Stomach (tissue), 9 donors: ENCODE measurements around the gene LMNTD2. TPM values are rescaled to one million over a fixed set of nuclear protein-coding genes. Genes with fewer than 3 reads are reported as not detected.

Experiments
- DNase-seq, 2 donors: peaks; one replicate each; pipeline versions ENCODE4 v3.0.0 to v3.0.0-alpha.2; 2013 to 2019
- H3K27ac ChIP-seq, 5 donors: fragments of 200-600 bp in 4 of 5; sonication (generic) in 4 of 5; one replicate each; pipeline ENCODE4 v1.5.1; 2013 to 2019; ENCODE audit warnings: mild to moderate bottlenecking in 1 of 5, moderate library complexity in 1 of 5
- H3K27me3 ChIP-seq, 3 donors: fragments of 200-600 bp; sonication (generic); one replicate each; pipeline ENCODE4 v1.5.1; 2017 to 2019; ENCODE audit warnings: mixed run types in 1 of 3
- H3K36me3 ChIP-seq, 4 donors: fragments of 200-600 bp; sonication (generic); 1 replicate in 3 of 4; 2 replicates in 1 of 4; pipeline ENCODE4 v1.5.1; 2016 to 2019
- H3K4me1 ChIP-seq, 4 donors: fragments of 200-600 bp; sonication (generic); one replicate each; pipeline ENCODE4 v1.5.1; 2016 to 2019
- H3K4me3 ChIP-seq, 4 donors: fragments of 200-600 bp; sonication (generic) in 3 of 4; one replicate each; pipeline ENCODE4 v1.5.1; 2016 to 2019; ENCODE audit warnings: mild to moderate bottlenecking in 1 of 4
- H3K9me3 ChIP-seq, 4 donors: fragments of 200-600 bp; sonication (generic); one replicate each; pipeline ENCODE4 v1.5.1; 2016 to 2019
- CTCF ChIP-seq, 7 experiments: fragments of 450-650 bp in 4 of 7; fragments of 200-600 bp in 3 of 7; sonication (generic) in 3 of 7; IDR thresholded peaks; one replicate each; pipeline ENCODE4 v1.5.1; 2016 to 2019; ENCODE audit warnings: antibody characterized with exemption in 7 of 7, control low read depth in 2 of 7, mild to moderate bottlenecking in 1 of 7
- EP300 ChIP-seq: sonication (generic); formaldehyde crosslinking; IDR thresholded peaks from one replicate; pipeline ENCODE4 v1.6.1; 2017; ENCODE audit warnings: antibody characterized with exemption
- POLR2A ChIP-seq, 4 donors: fragments of 450-650 bp; IDR thresholded peaks; one replicate each; pipeline ENCODE4 v1.6.1; 2016; ENCODE audit warnings: antibody characterized with exemption in 4 of 4, control low read depth in 2 of 4, mild to moderate bottlenecking in 1 of 4, moderate library complexity in 1 of 4
- POLR2AphosphoS5 ChIP-seq, 3 donors: sonication (generic); formaldehyde crosslinking; IDR thresholded peaks; one replicate each; pipeline ENCODE4 v1.6.1; 2016; ENCODE audit warnings: antibody characterized with exemption in 3 of 3
- WGBS, 5 donors: extraction: QIAGEN DNeasy Blood & Tissue Kit in 3 of 5; methylation state at CpG; one replicate each; pipeline versions ENCODE4 v1.1.5 to v1.1.7; 2013 to 2018; 5-methylcytosine and 5-hydroxymethylcytosine counted together
- intact Hi-C: fragments of 100-400 bp; cut with DNase I; formaldehyde crosslinking; loops from one replicate; pipeline ENCODE4 v1.15.1; 2023; ENCODE audit warnings: low total_unique reads
- polyA plus RNA-seq, 3 donors: library from polyadenylated mRNA; stranded (reverse); fragments of 200-250 nt; gene quantifications; one replicate each; pipeline ENCODE4 v1.2.3, GENCODE V29; 2013
- total RNA-seq, 5 donors: library from RNA; depleted of rRNA; stranded (reverse); fragments of >200 nt; gene quantifications; one replicate each; pipeline versions ENCODE4 v1.1.0 to v1.2.3, GENCODE V29; 2014 to 2016
- donor health status: healthy with polysubstance abuse.
- donor health status: Bipolar disorder and iron deficiency.
- donor health status: healthy.

The LMNTD2 gene
- total and polyA plus RNA-seq, 8 donors = 0.55 to 92.7 (median 8.2) TPM

- WGBS, 5 donors = 7 to 11% (median 9%) methylated on average over 21 to 52 of the region's 60 CpGs
- intact Hi-C loops = no loop called here
- Histone ChIP-seq H3K27ac (no peak overlapping the region), H3K4me1 (peaks cover 23 to 32% (median 28%) of the 10 kb centered on the region in 4 donors), H3K4me3 (peak overlapping the region; percentile 32 to 51 (median 40)), H3K9me3 (no peaks in the 10 kb centered on the region), H3K27me3 (peaks cover 0 to 91% (median 45%) of the 10 kb centered on the region in 3 donors), H3K36me3 (peaks cover 0 to 5% (median 0%) of the 10 kb centered on the region in 4 donors)
- peak; percentile 78 to 91 for DNase-seq
- no peak for TF ChIP-seq EP300
- TF ChIP-seq CTCF (IDR thresholded peaks at IDR 0.05) = peak in 5 of 7 experiments; percentile 16 to 81 (median 56)
- peak in 1 of 3 donors; percentile 75 for TF ChIP-seq POLR2AphosphoS5 (IDR thresholded peaks at IDR 0.05)
Measured at GRCh38 chr11:554428-555226, 5.9 kb downstream of the LMNTD2 start.

GRCh38 chr11:553988-554340 is 6.6 kb downstream of the LMNTD2 start:
- H3K4me3 ChIP-seq = peak overlapping the region in 1 of 4 donors; percentile 51
- no peak for DNase-seq
- H3K36me3 ChIP-seq = peaks cover 0 to 5% (median 0%) of the 10 kb centered on the region in 4 donors
- no peak overlapping the region for H3K27ac ChIP-seq
- intact Hi-C loops = no loop called here
- H3K4me1 ChIP-seq = peaks cover 23 to 28% (median 25%) of the 10 kb centered on the region in 4 donors
- WGBS, 5 donors = 42 to 70% (median 50%) methylated on average over 7 to 11 of the region's 11 CpGs
- H3K9me3 ChIP-seq = no peaks in the 10 kb centered on the region
- TF ChIP-seq CTCF (IDR thresholded peaks at IDR 0.05) = no peak
- TF ChIP-seq EP300 = no peak
- TF ChIP-seq POLR2AphosphoS5 (IDR thresholded peaks at IDR 0.05) = no peak
- no peak for TF ChIP-seq POLR2A (IDR thresholded peaks at IDR 0.05)
- peaks cover 0 to 85% (median 45%) of the 10 kb centered on the region in 3 donors for H3K27me3 ChIP-seq

- Histone ChIP-seq H3K27me3 (peaks cover 0 to 79% (median 45%) of the 10 kb centered on the region in 3 donors), H3K4me3 (no peak overlapping the region), H3K4me1 (peaks cover 23 to 28% (median 24%) of the 10 kb centered on the region in 4 donors), H3K27ac (no peak overlapping the region), H3K9me3 (no peaks in the 10 kb centered on the region), H3K36me3 (peaks cover 0 to 5% (median 0%) of the 10 kb centered on the region in 4 donors)
- TF ChIP-seq CTCF (IDR thresholded peaks at IDR 0.05) (no peak), EP300 (no peak), POLR2A (IDR thresholded peaks at IDR 0.05) (no peak), POLR2AphosphoS5 (IDR thresholded peaks at IDR 0.05) (no peak)
- intact Hi-C loops = no loop called here
- 77 to 87% (median 82%) methylated on average over 27 of the region's 27 CpGs for WGBS, 5 donors
- DNase-seq = no peak
Measured at GRCh38 chr11:553083-553987, 7.2 kb downstream of the LMNTD2 start.

GRCh38 chr11:551596-551995 is 8.9 kb downstream of the LMNTD2 start:
- no peak for DNase-seq
- H3K9me3 ChIP-seq = no peaks in the 10 kb centered on the region
- peaks cover 0 to 5% (median 0%) of the 10 kb centered on the region in 4 donors for H3K36me3 ChIP-seq
- H3K4me1 ChIP-seq = peaks cover 23 to 28% (median 24%) of the 10 kb centered on the region in 4 donors
- no peak overlapping the region for H3K27ac ChIP-seq
- WGBS, 5 donors = 79 to 85% (median 83%) methylated on average over 6 to 12 of the region's 12 CpGs; no CpG with 5 or more reads in 1 of the 5 donors
- no peak overlapping the region for H3K4me3 ChIP-seq
- intact Hi-C loops = no loop called here
- no peak for TF ChIP-seq EP300
- no peak for TF ChIP-seq POLR2A (IDR thresholded peaks at IDR 0.05)
- no peak for TF ChIP-seq POLR2AphosphoS5 (IDR thresholded peaks at IDR 0.05)
- TF ChIP-seq CTCF (IDR thresholded peaks at IDR 0.05) = no peak
- H3K27me3 ChIP-seq = peaks cover 0 to 61% (median 36%) of the 10 kb centered on the region in 3 donors
